ENCODE data around the gene ATAD5. TPM values are rescaled to one million over a fixed set of nuclear protein-coding genes. Genes with fewer than 3 reads are reported as not detected.

The ATAD5 gene
- total RNA-seq, 6 experiments from 2014 or later = 2.2 to 4.7 (median 4.0) TPM

- no peak for TF ChIP-seq CTCF (IDR thresholded peaks at IDR 0.05)
- H3K27ac Mint-ChIP-seq = no peak overlapping the region
- no peaks in the 10 kb centered on the region for H3K27me3 Mint-ChIP-seq (ENCODE audit: insufficient read depth)
- DNase-seq = no peak
- peaks cover 16% of the 10 kb centered on the region for H3K36me3 Mint-ChIP-seq (ENCODE audit: low read depth)
- no peak overlapping the region for H3K4me3 Mint-ChIP-seq
- no peaks in the 10 kb centered on the region for H3K9me3 Mint-ChIP-seq
- H3K4me1 Mint-ChIP-seq (ENCODE audit: low read depth) = peaks cover 2% of the 10 kb centered on the region
Observed at GRCh38 chr17:30838202-30838807, 6.5 kb downstream of the ATAD5 start.

- Mint-ChIP-seq H3K4me1 (ENCODE audit: low read depth) (no peaks in the 10 kb centered on the region), H3K27me3 (ENCODE audit: insufficient read depth) (no peaks in the 10 kb centered on the region), H3K36me3 (ENCODE audit: low read depth) (peaks cover 16% of the 10 kb centered on the region; the same call in 1 of the 2 replicates), H3K9me3 (no peaks in the 10 kb centered on the region), H3K4me3 (no peak overlapping the region), H3K27ac (no peak overlapping the region)
- no peak for TF ChIP-seq CTCF (IDR thresholded peaks at IDR 0.05)
- DNase-seq = no peak
Observed at GRCh38 chr17:30840771-30841170, 9.0 kb downstream of the ATAD5 start.

- no peaks in the 10 kb centered on the region for H3K27me3 Mint-ChIP-seq (ENCODE audit: insufficient read depth)
- TF ChIP-seq CTCF (IDR thresholded peaks at IDR 0.05) = no peak
- H3K4me3 Mint-ChIP-seq = no peak overlapping the region
- DNase-seq = no peak
- H3K36me3 Mint-ChIP-seq (ENCODE audit: low read depth) = peaks cover 5% of the 10 kb centered on the region; the same call in 1 of the 2 replicates
- no peak overlapping the region for H3K27ac Mint-ChIP-seq
- H3K9me3 Mint-ChIP-seq = no peaks in the 10 kb centered on the region
- H3K4me1 Mint-ChIP-seq (ENCODE audit: low read depth) = no peaks in the 10 kb centered on the region
Observed at GRCh38 chr17:30848021-30848420, 16.3 kb downstream of the ATAD5 start.

- H3K36me3 Mint-ChIP-seq (ENCODE audit: low read depth) = peaks cover 5% of the 10 kb centered on the region; the same call in 1 of the 2 replicates
- no peak overlapping the region for H3K4me3 Mint-ChIP-seq
- no peaks in the 10 kb centered on the region for H3K4me1 Mint-ChIP-seq (ENCODE audit: low read depth)
- TF ChIP-seq CTCF (IDR thresholded peaks at IDR 0.05) = no peak
- no peak overlapping the region for H3K27ac Mint-ChIP-seq
- no peaks in the 10 kb centered on the region for H3K9me3 Mint-ChIP-seq
- no peaks in the 10 kb centered on the region; the same call in 1 of the 2 replicates for H3K27me3 Mint-ChIP-seq (ENCODE audit: insufficient read depth)
- DNase-seq = no peak
Observed at GRCh38 chr17:30854146-30854545, 22.4 kb downstream of the ATAD5 start.

- Mint-ChIP-seq H3K27me3 (ENCODE audit: insufficient read depth) (no peaks in the 10 kb centered on the region; the same call in 1 of the 2 replicates), H3K4me1 (ENCODE audit: low read depth) (no peaks in the 10 kb centered on the region), H3K36me3 (ENCODE audit: low read depth) (no peaks in the 10 kb centered on the region; the same call in 1 of the 2 replicates), H3K9me3 (no peaks in the 10 kb centered on the region), H3K27ac (no peak overlapping the region), H3K4me3 (no peak overlapping the region)
- no peak for DNase-seq
- no peak for TF ChIP-seq CTCF (IDR thresholded peaks at IDR 0.05)
Observed at GRCh38 chr17:30858556-30859250, 26.9 kb downstream of the ATAD5 start.
